A549 (cell line): ENCODE measurements around the gene THTPA. TPM values are rescaled to one million over a fixed set of nuclear protein-coding genes. Genes with fewer than 3 reads are reported as not detected.

Experiments
- ATAC-seq, 2 experiments: fragments of 200-7000 bp in 1 of 2; fragments of >200 bp in 1 of 2; cut with Nextera tagmentation in 1 of 2; cut with Tn5 transposase in 1 of 2; 3 replicates each; pipeline versions ENCODE4 v1.8.0 to v1.9.1; 2018 to 2020; ENCODE audit warnings: mild to moderate bottlenecking in 1 of 2, moderate library complexity in 1 of 2
- CTCF ChIA-PET: fragments of 300-600 bp; sonication (Branson Sonifier 250); formaldehyde crosslinking; extraction: SDS; loops from one replicate; lab custom pipeline; 2021; ENCODE audit warnings: antibody characterized with exemption, inconsistent platforms; lab: Yijun Ruan, JAX
- POLR2A ChIA-PET: fragments of 350-600 bp; formaldehyde crosslinking; extraction: SDS; loops from one replicate; lab custom pipeline; 2021; ENCODE audit warnings: antibody characterized with exemption, inconsistent platforms; lab: Yijun Ruan, JAX
- DNase-seq, 2 experiments: peaks; one replicate each; pipeline versions ENCODE4 v3.0.0 to v3.0.0-alpha.2; 2011 to 2016; ENCODE audit warnings: low read depth in 1 of 2, low spot score in 1 of 2
- FAIRE-seq: peaks from 2 replicates; lab custom pipeline; 2011; peaks lifted over from hg19 to GRCh38; lab: Jason Lieb, UNC
- H3K27ac ChIP-seq, 2 experiments: fragments of >200 bp; sonication (Bioruptor Twin); formaldehyde crosslinking; 3 replicates each; pipeline ENCODE4 v1.5.1; 2016 to 2017
- H3K4me1 ChIP-seq: fragments of >200 bp; sonication (Bioruptor Twin); formaldehyde crosslinking; 3 replicates; pipeline ENCODE4 v1.6.1; 2016
- H3K4me2 ChIP-seq: fragments of >200 bp; sonication (Bioruptor Twin); formaldehyde crosslinking; 3 replicates; pipeline ENCODE4 v1.6.1; 2016
- H3K4me3 ChIP-seq: fragments of >200 bp; sonication (Bioruptor Twin); formaldehyde crosslinking; 3 replicates; pipeline ENCODE4 v1.5.1; 2016
- H3K9me3 ChIP-seq: fragments of >200 bp; sonication (Bioruptor Twin); formaldehyde crosslinking; 3 replicates; pipeline ENCODE4 v1.6.1; 2016
- BHLHE40 ChIP-seq: IDR thresholded peaks from 2 replicates; pipeline ENCODE4 v1.6.1; 2012; ENCODE audit warnings: low read depth, low read length, inconsistent platforms
- CBX2 ChIP-seq: fragments of 200-600 bp; sonication (generic); IDR thresholded peaks from 2 replicates; pipeline ENCODE4 v1.6.1; 2016; ENCODE audit warnings: low read depth, mild to moderate bottlenecking, borderline replicate concordance
- CEBPB ChIP-seq, 2 experiments: fragments of >200 bp in 1 of 2; sonication (Bioruptor Twin) in 1 of 2; formaldehyde crosslinking in 1 of 2; IDR thresholded peaks; 2 replicates each; pipeline ENCODE4 v1.6.1; 2012 to 2016
- CHD2 ChIP-seq: fragments of 150-350 bp; IDR thresholded peaks from 2 replicates; pipeline ENCODE4 v1.6.1; 2014; ENCODE audit warnings: low read length; ENCODE audit not compliant: partially characterized antibody
- EHMT2 ChIP-seq: fragments of 200-600 bp; sonication (generic); IDR thresholded peaks from 2 replicates; pipeline ENCODE4 v1.6.1; 2016; ENCODE audit warnings: antibody characterized with exemption, low read depth, mild to moderate bottlenecking, moderate library complexity
- ELK1 ChIP-seq: fragments of 150-350 bp; IDR thresholded peaks from 2 replicates; pipeline ENCODE4 v1.6.1; 2014; ENCODE audit warnings: low read depth, mild to moderate bottlenecking, low read length
- FOSB ChIP-seq: fragments of 250-450 bp; sonication (Bioruptor Pico); IDR thresholded peaks from 2 replicates; pipeline ENCODE4 v1.5.0; 2020; ENCODE audit warnings: mild to moderate bottlenecking, moderate library complexity
- FOSL2 ChIP-seq, 2 experiments: fragments of 450-650 bp in 1 of 2; fragments of >200 bp in 1 of 2; sonication (Bioruptor Twin) in 1 of 2; formaldehyde crosslinking; IDR thresholded peaks; 2 replicates each; pipeline versions ENCODE4 v1.5.0 to v1.6.1; 2016 to 2020; ENCODE audit warnings: mild to moderate bottlenecking in 1 of 2, moderate library complexity in 1 of 2
- HMGXB4 ChIP-seq: fragments of 250-450 bp; sonication (Bioruptor Pico); IDR thresholded peaks from 2 replicates; pipeline ENCODE4 v1.5.0; 2021; ENCODE audit warnings: mild to moderate bottlenecking, moderate library complexity, borderline replicate concordance
- HOXB5 ChIP-seq: fragments of 250-450 bp; sonication (Bioruptor Pico); IDR thresholded peaks from 2 replicates; pipeline ENCODE4 v1.5.0; 2020; ENCODE audit warnings: mild to moderate bottlenecking, moderate library complexity
- KDM1A ChIP-seq: fragments of 200-600 bp; sonication (generic); IDR thresholded peaks from 2 replicates; pipeline ENCODE4 v1.6.1; 2016; ENCODE audit warnings: low read depth, mild to moderate bottlenecking
- MAX ChIP-seq: IDR thresholded peaks from 2 replicates; pipeline ENCODE4 v1.6.1; 2012
- RARB ChIP-seq: fragments of 250-450 bp; sonication (Bioruptor Pico); IDR thresholded peaks from 2 replicates; pipeline ENCODE4 v1.8.0; 2021; ENCODE audit warnings: mild to moderate bottlenecking, moderate library complexity
- REST ChIP-seq: fragments of 200-600 bp; sonication (generic); IDR thresholded peaks from 2 replicates; pipeline ENCODE4 v1.6.1; 2016; ENCODE audit warnings: antibody characterized with exemption, mild to moderate bottlenecking, moderate library complexity
- SMC3 ChIP-seq: fragments of >200 bp; sonication (Bioruptor Twin); formaldehyde crosslinking; IDR thresholded peaks from 3 replicates; pipeline ENCODE4 v1.6.1; 2018; ENCODE audit warnings: inconsistent platforms
- TP53 ChIP-seq: fragments of 250-450 bp; sonication (Bioruptor Pico); IDR thresholded peaks from 2 replicates; pipeline ENCODE4 v1.5.0; 2021; ENCODE audit warnings: mild to moderate bottlenecking, moderate library complexity
- ZNF302 ChIP-seq: fragments of 250-450 bp; sonication (Bioruptor Pico); IDR thresholded peaks from 2 replicates; pipeline ENCODE4 v1.9.0; 2021; ENCODE audit warnings: inconsistent platforms, mild to moderate bottlenecking, moderate library complexity
- WGBS: methylation state at CpG from one replicate; pipeline ENCODE4 v1.1.6; 2017; ENCODE audit errors: missing lambda C conversion rate; 5-methylcytosine and 5-hydroxymethylcytosine counted together
- polyA plus RNA-seq, 4 experiments: library from polyadenylated mRNA; depleted of rRNA in 3 of 4; stranded (reverse); fragments of >200 nt; fragmentation: RNase III in 1 of 4; extraction: RNeasy Plus Mini Kit Qiagen cat#74134 plus additional on column Dnase treatment in 1 of 4; gene quantifications; 2 replicates in 3 of 4; 3 replicates in 1 of 4; pipeline ENCODE4 v1.2.3, GENCODE V29; 2011 to 2017
- TF ChIP-seq, protein P1 (sequence below): fragments of >200 bp; sonication (Bioruptor Twin); formaldehyde crosslinking; IDR thresholded peaks from 3 replicates; pipeline ENCODE4 v1.5.1; 2016

THTPA gene
- polyA plus RNA-seq, 2 of the 4 experiments (the other 2 are of a cell fraction): 8.1 to 23.9 TPM

GRCh38 chr14:23568021-23568599 lies 12.0 kb downstream of the THTPA start (continued):
- no peak for TF ChIP-seq REST
- no peak for TF ChIP-seq CBX2
- TF ChIP-seq ELK1: no peak
- TF ChIP-seq HOXB5 (CRISPR knock-in tag): no peak

- POLR2A ChIA-PET: no interaction called here
- TF ChIP-seq CHD2 (no peak), ELK1 (no peak), KDM1A (no peak), MAX (no peak), EHMT2 (no peak), RARB (CRISPR knock-in tag) (no peak)
- TF ChIP-seq, protein P1, sequence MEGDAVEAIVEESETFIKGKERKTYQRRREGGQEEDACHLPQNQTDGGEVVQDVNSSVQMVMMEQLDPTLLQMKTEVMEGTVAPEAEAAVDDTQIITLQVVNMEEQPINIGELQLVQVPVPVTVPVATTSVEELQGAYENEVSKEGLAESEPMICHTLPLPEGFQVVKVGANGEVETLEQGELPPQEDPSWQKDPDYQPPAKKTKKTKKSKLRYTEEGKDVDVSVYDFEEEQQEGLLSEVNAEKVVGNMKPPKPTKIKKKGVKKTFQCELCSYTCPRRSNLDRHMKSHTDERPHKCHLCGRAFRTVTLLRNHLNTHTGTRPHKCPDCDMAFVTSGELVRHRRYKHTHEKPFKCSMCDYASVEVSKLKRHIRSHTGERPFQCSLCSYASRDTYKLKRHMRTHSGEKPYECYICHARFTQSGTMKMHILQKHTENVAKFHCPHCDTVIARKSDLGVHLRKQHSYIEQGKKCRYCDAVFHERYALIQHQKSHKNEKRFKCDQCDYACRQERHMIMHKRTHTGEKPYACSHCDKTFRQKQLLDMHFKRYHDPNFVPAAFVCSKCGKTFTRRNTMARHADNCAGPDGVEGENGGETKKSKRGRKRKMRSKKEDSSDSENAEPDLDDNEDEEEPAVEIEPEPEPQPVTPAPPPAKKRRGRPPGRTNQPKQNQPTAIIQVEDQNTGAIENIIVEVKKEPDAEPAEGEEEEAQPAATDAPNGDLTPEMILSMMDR: peak; percentile 24; the same call in 2 of the 3 replicates
- WGBS: 57% methylated on average over 6 of the region's 6 CpGs
- Histone ChIP-seq H3K4me1 (peaks cover 20% of the 10 kb centered on the region), H3K27ac (peak overlapping the region; percentile 90 to 97), H3K4me3 (no peak overlapping the region), H3K9me3 (no peaks in the 10 kb centered on the region), H3K4me2 (peak overlapping the region; percentile 85)
- no peak for FAIRE-seq
- DNase-seq: peak in 1 of 2 experiments; percentile 42
- CTCF ChIA-PET: interaction anchor here (1.0 to 19.0 kb wide), 4 partner anchors 10 to 369 kb away, joined by 3 to 553 read pairs (median 8); partner anchors contain the start of genes JPH4 and NGDN
- ATAC-seq: peak in 1 of 2 experiments; percentile 39; a peak in 2 of 6 replicates
These were observed 12.7 kb downstream of the THTPA start for GRCh38 chr14:23568600-23569331.

- Histone ChIP-seq H3K4me1 (peaks cover 20% of the 10 kb centered on the region), H3K9me3 (no peaks in the 10 kb centered on the region), H3K4me3 (no peak overlapping the region), H3K27ac (peak overlapping the region in 1 of 2 experiments; percentile 53; a peak in 2 of 6 replicates), H3K4me2 (no peak overlapping the region)
- no peak for TF ChIP-seq TP53
- no peak for TF ChIP-seq MAX
- no peak for TF ChIP-seq ZNF302 (CRISPR knock-in tag)
- no peak for TF ChIP-seq CEBPB (IDR thresholded peaks at IDR 0.05)
- TF ChIP-seq FOSB: no peak
- no peak for TF ChIP-seq BHLHE40
- no peak for TF ChIP-seq FOSL2 (IDR thresholded peaks at IDR 0.05)
- TF ChIP-seq FOSL2 (CRISPR knock-in tag; IDR thresholded peaks at IDR 0.05): no peak
- TF ChIP-seq SMC3: no peak
- no peak for TF ChIP-seq HMGXB4 (CRISPR knock-in tag)
- no peak for TF ChIP-seq EHMT2
- no peak for FAIRE-seq
- 75% methylated on average over 7 of the region's 7 CpGs for WGBS
- peak in 1 of 2 experiments; percentile 52 for DNase-seq
- ChIA-PET CTCF (interaction anchor here (0.6 to 19.0 kb wide), 5 partner anchors 9 to 368 kb away, joined by 3 to 553 read pairs (median 4); partner anchors contain the start of genes JPH4 and NGDN), POLR2A (no interaction called here)
- ATAC-seq: peak; percentile 15; a peak in 5 of 6 replicates
These were observed 13.5 kb downstream of the THTPA start for GRCh38 chr14:23569443-23570151.
